B cell (primary cell): ENCODE results near the gene LCE3A. TPM values are rescaled to one million over a fixed set of nuclear protein-coding genes. Genes with fewer than 3 reads are reported as not detected.

ENCODE experiments used
- ATAC-seq: fragments of 200-7000 bp; cut with Tn5 transposase; one replicate; pipeline ENCODE4 v1.10.0; 2021; ENCODE audit warnings: low read depth, mild to moderate bottlenecking, moderate number of reproducible peaks, moderate library complexity
- CTCF ChIA-PET: fragments of 350-600 bp; sonication (Branson Sonifier 250); formaldehyde crosslinking; loops from one replicate; lab custom pipeline; 2021; ENCODE audit warnings: antibody characterized with exemption, inconsistent platforms; lab: Charles Lee
- POLR2A ChIA-PET: fragments of 350-600 bp; sonication (Branson Sonifier 250); formaldehyde crosslinking; loops from one replicate; lab custom pipeline; 2021; ENCODE audit warnings: antibody characterized with exemption; lab: Charles Lee
- DNase-seq: peaks from one replicate; pipeline ENCODE4 v3.0.0; 2013
- H2AFZ ChIP-seq: 2 replicates; pipeline ENCODE4 v1.6.1; 2012; ENCODE audit warnings: mild to moderate bottlenecking, low read depth, low read length; ENCODE audit not compliant: insufficient read depth, poor library complexity, severe bottlenecking
- H3K27ac ChIP-seq, 2 donors: 1 replicate in 1 of 2; 2 replicates in 1 of 2; pipeline ENCODE4 v1.5.1; 2012 to 2013; ENCODE audit warnings: low read length in 2 of 2, mild to moderate bottlenecking in 2 of 2, moderate library complexity in 1 of 2
- H3K27me3 ChIP-seq, 4 experiments: fragments of 200-600 bp in 1 of 4; sonication (generic) in 1 of 4; replicated peaks in 1 of 4; 1 replicate in 2 of 4; 2 replicates in 2 of 4; pipeline versions ENCODE4 v1.6.1 to v1.7.0; 2013 to 2016; ENCODE audit warnings: low read length in 3 of 4, mild to moderate bottlenecking in 2 of 4, mixed read lengths in 1 of 4, moderate library complexity in 1 of 4; ENCODE audit not compliant: insufficient read depth in 4 of 4, control insufficient read depth in 3 of 4; ENCODE audit errors: control extremely low read depth in 1 of 4
- H3K36me3 ChIP-seq, 2 experiments: replicated peaks in 1 of 2; 1 replicate in 1 of 2; 2 replicates in 1 of 2; pipeline versions ENCODE4 v1.6.1 to v1.7.1; 2013; ENCODE audit warnings: low read length in 1 of 2; ENCODE audit not compliant: insufficient read depth in 2 of 2, control insufficient read depth in 1 of 2; ENCODE audit errors: control extremely low read depth in 1 of 2, extremely low read depth in 1 of 2
- H3K4me1 ChIP-seq, 2 donors: fragments of 200-600 bp in 1 of 2; sonication (generic) in 1 of 2; 1 replicate in 1 of 2; 2 replicates in 1 of 2; pipeline versions ENCODE4 v1.5.1 to v1.6.1; 2013 to 2017; ENCODE audit warnings: low read length in 2 of 2; ENCODE audit not compliant: control insufficient read depth in 2 of 2, insufficient read depth in 2 of 2
- H3K4me2 ChIP-seq: replicated peaks from 2 replicates; pipeline ENCODE3; 2012; ENCODE audit warnings: mild to moderate bottlenecking, low read depth, low read length; ENCODE audit not compliant: poor library complexity, severe bottlenecking
- H3K4me3 ChIP-seq, 5 experiments: fragments of 200-600 bp in 1 of 5; sonication (generic) in 1 of 5; 1 replicate in 3 of 5; 2 replicates in 2 of 5; pipeline versions ENCODE4 v1.5.1 to v1.7.0; 2011 to 2016; ENCODE audit warnings: low read length in 4 of 5, mild to moderate bottlenecking in 4 of 5, low read depth in 2 of 5, control low read depth in 1 of 5, moderate library complexity in 1 of 5; ENCODE audit not compliant: insufficient read depth in 1 of 5; ENCODE audit errors: control extremely low read depth in 1 of 5, extremely low read depth in 1 of 5
- H3K79me2 ChIP-seq: fragments of 200-600 bp; sonication (generic); one replicate; pipeline ENCODE4 v1.6.0; 2016; ENCODE audit warnings: low read length; ENCODE audit not compliant: control insufficient read depth, insufficient read depth
- H3K9ac ChIP-seq: fragments of 200-600 bp; sonication (generic); 2 replicates; pipeline ENCODE4 v1.6.1; 2017; ENCODE audit warnings: mild to moderate bottlenecking, low read length, moderate library complexity
- H3K9me3 ChIP-seq, 3 donors: one replicate each; pipeline versions ENCODE4 v1.6.1 to v1.7.1; 2013; ENCODE audit warnings: low read length in 2 of 3; ENCODE audit not compliant: control insufficient read depth in 2 of 3, insufficient read depth in 1 of 3; ENCODE audit errors: control extremely low read depth in 1 of 3
- H4K20me1 ChIP-seq: 2 replicates; pipeline ENCODE4 v1.6.0; 2012; ENCODE audit warnings: mild to moderate bottlenecking, low read length; ENCODE audit not compliant: insufficient read depth, control insufficient read depth, poor library complexity, severe bottlenecking
- H3K27ac Mint-ChIP-seq: one replicate; pipeline ENCODE4 v1.8.0; 2021; ENCODE audit warnings: mixed read lengths
- H3K27me3 Mint-ChIP-seq: one replicate; pipeline ENCODE4 v1.8.0; 2021; ENCODE audit warnings: mixed read lengths
- H3K4me1 Mint-ChIP-seq: one replicate; pipeline ENCODE4 v1.8.0; 2021; ENCODE audit warnings: mixed read lengths
- H3K4me3 Mint-ChIP-seq: one replicate; pipeline ENCODE4 v1.8.0; 2021; ENCODE audit warnings: mixed read lengths
- H3K9me3 Mint-ChIP-seq: one replicate; pipeline ENCODE4 v1.8.0; 2022; ENCODE audit warnings: mixed read lengths; ENCODE audit not compliant: insufficient read depth
- EZH2 ChIP-seq: IDR thresholded peaks from 2 replicates; pipeline ENCODE4 v1.6.1; 2012; ENCODE audit warnings: borderline replicate concordance, low read depth, mild to moderate bottlenecking, moderate library complexity, low read length; ENCODE audit not compliant: insufficient read depth, poor library complexity, severe bottlenecking
- WGBS: methylation state at CpG from one replicate; pipeline ENCODE4 v1.1.5; 2013; ENCODE audit warnings: missing lambda C conversion rate; ENCODE audit not compliant: insufficient coverage; 5-methylcytosine and 5-hydroxymethylcytosine counted together
- intact Hi-C: fragments of 100-400 bp; cut with micrococcal nuclease; formaldehyde crosslinking; loops from one replicate; pipeline ENCODE4 v1.10.0; 2022
- polyA plus RNA-seq: library from polyadenylated mRNA; depleted of rRNA; stranded (reverse); fragments of >200 nt; gene quantifications from 2 replicates; pipeline ENCODE4 v1.2.3, GENCODE V29; 2012
- total RNA-seq, 2 donors: library from RNA; stranded (reverse); fragments of 120-200 nt in 1 of 2; gene quantifications; 1 replicate in 1 of 2; 2 replicates in 1 of 2; pipeline versions ENCODE4 v1.2.3 to v1.2.4, GENCODE V29; 2013 to 2022
- TF ChIP-seq, protein P1 (sequence below): fragments of 200-600 bp; IDR thresholded peaks from one replicate; pipeline ENCODE4 v1.8.0; 2022; ENCODE audit warnings: antibody characterized with exemption, mild to moderate bottlenecking

LCE3A gene
- total and polyA plus RNA-seq, 2 donors (not counting 1 experiment from before 2014, with no cell fraction given), result not detected

DNA sequence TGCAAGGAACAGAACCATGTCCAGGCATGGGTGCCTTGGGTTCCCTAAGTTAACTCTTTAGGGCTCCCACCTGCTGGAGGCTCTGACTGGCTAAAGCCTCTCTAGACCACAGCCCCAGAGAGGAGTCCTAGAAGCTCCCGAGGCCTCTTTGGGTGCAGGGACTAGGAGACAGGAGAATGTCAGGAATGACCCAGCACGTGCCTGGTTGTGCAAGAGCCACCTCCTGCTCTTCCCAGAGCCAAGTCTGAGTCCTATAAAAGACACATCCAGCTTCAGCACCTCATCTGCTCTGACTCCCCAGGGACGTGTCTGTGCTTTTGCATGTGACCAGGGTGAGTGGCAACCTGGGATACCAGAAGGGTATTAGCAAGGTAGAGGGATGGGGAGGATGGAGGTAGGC is 40.2 kb upstream of the LCE3A start, which contains the start of gene LCE2D:
Gene LCE2D (plus strand): TSS at position 283 of the 400 bp plus-strand sequence. CDS start 726 bp downstream, outside the sequence.
- no peak within 1 kb of the TSS for H3K27ac ChIP-seq
- TF ChIP-seq EZH2, result no peak
- WGBS, result 67% methylated on average over 1 of the region's 3 CpGs
- no peaks in the 10 kb centered on the region for H3K36me3 ChIP-seq
- no peak within 1 kb of the TSS for H3K4me3 ChIP-seq
- ATAC-seq (no peak), DNase-seq (no peak)
- no peak within 1 kb of the TSS for H3K4me2 ChIP-seq
- H3K27me3 ChIP-seq, result peaks cover 0 to 3% (median 0%) of the 10 kb centered on the region in 4 experiments
- ChIA-PET POLR2A (no interaction called here), CTCF (no interaction called here)
- H3K9me3 ChIP-seq, result no peaks in the 10 kb centered on the region
- H3K27me3 Mint-ChIP-seq, result peaks cover 27% of the 10 kb centered on the region
- no peaks in the 10 kb centered on the region for H3K79me2 ChIP-seq
- intact Hi-C loops, result no loop called here
- no peak within 1 kb of the TSS for H3K9ac ChIP-seq
- H3K4me3 Mint-ChIP-seq, result no peak within 1 kb of the TSS
- no peaks in the 10 kb centered on the region for H3K4me1 ChIP-seq
- H3K4me1 Mint-ChIP-seq, result no peaks in the 10 kb centered on the region
- no peaks in the 10 kb centered on the region for H3K9me3 Mint-ChIP-seq
- H2AFZ ChIP-seq, result no peak within 1 kb of the TSS
- no peak within 1 kb of the TSS for H3K27ac Mint-ChIP-seq
- no peaks in the 10 kb centered on the region for H4K20me1 ChIP-seq

- H3K4me3 ChIP-seq, result no peak overlapping the region
- no peaks in the 10 kb centered on the region for H3K9me3 ChIP-seq
- TF ChIP-seq EZH2, result no peak
- TF ChIP-seq, protein P1, sequence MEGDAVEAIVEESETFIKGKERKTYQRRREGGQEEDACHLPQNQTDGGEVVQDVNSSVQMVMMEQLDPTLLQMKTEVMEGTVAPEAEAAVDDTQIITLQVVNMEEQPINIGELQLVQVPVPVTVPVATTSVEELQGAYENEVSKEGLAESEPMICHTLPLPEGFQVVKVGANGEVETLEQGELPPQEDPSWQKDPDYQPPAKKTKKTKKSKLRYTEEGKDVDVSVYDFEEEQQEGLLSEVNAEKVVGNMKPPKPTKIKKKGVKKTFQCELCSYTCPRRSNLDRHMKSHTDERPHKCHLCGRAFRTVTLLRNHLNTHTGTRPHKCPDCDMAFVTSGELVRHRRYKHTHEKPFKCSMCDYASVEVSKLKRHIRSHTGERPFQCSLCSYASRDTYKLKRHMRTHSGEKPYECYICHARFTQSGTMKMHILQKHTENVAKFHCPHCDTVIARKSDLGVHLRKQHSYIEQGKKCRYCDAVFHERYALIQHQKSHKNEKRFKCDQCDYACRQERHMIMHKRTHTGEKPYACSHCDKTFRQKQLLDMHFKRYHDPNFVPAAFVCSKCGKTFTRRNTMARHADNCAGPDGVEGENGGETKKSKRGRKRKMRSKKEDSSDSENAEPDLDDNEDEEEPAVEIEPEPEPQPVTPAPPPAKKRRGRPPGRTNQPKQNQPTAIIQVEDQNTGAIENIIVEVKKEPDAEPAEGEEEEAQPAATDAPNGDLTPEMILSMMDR, result no peak
- H3K4me2 ChIP-seq, result no peak overlapping the region
- no peak overlapping the region for H3K27ac ChIP-seq
- Mint-ChIP-seq H3K9me3 (no peaks in the 10 kb centered on the region), H3K4me3 (no peak overlapping the region), H3K27me3 (peaks cover 22% of the 10 kb centered on the region), H3K4me1 (no peaks in the 10 kb centered on the region), H3K27ac (no peak overlapping the region)
- H3K4me1 ChIP-seq, result no peaks in the 10 kb centered on the region
- H4K20me1 ChIP-seq, result no peaks in the 10 kb centered on the region
- CTCF ChIA-PET, result no interaction called here
- intact Hi-C loops, result no loop called here
- peaks cover 0 to 3% (median 1%) of the 10 kb centered on the region in 4 experiments for H3K27me3 ChIP-seq
- WGBS, result 100% methylated on average over 3 of the region's 3 CpGs
- ATAC-seq (no peak), DNase-seq (no peak)
- H3K36me3 ChIP-seq, result no peaks in the 10 kb centered on the region
- H3K9ac ChIP-seq, result no peak overlapping the region
- no peaks in the 10 kb centered on the region for H3K79me2 ChIP-seq
- H2AFZ ChIP-seq, result no peak overlapping the region
- POLR2A ChIA-PET, result no interaction called here
Measured at GRCh38 chr1:152658649-152659048, 35.7 kb upstream of the LCE3A start.
